NCI-H345 (cell line): ENCODE results near the gene FAM50A.

Experiments used
- DNase-seq: peaks from one replicate; lab custom pipeline; 2025; lab: John Stamatoyannopoulos, UW

The FAM50A gene

GRCh38 chrX:154412468-154412867 lies 31.5 kb upstream of the FAM50A start:
- no peak for DNase-seq

GRCh38 chrX:154413142-154413541 lies 30.8 kb upstream of the FAM50A start:
- DNase-seq = no peak

GRCh38 chrX:154417157-154417556 lies 26.8 kb upstream of the FAM50A start:
- DNase-seq = peak; percentile 54

GRCh38 chrX:154419189-154419588 lies 24.8 kb upstream of the FAM50A start:
- no peak for DNase-seq

- peak; percentile 60 for DNase-seq
These were observed 24.1 kb upstream of the FAM50A start for GRCh38 chrX:154419688-154420401.

GRCh38 chrX:154420402-154420756 lies 23.6 kb upstream of the FAM50A start:
- no peak for DNase-seq

GRCh38 chrX:154426916-154427770 lies 16.8 kb upstream of the FAM50A start:
- DNase-seq = no peak

- DNase-seq = peak; percentile 93
These were observed 15.5 kb upstream of the FAM50A start, which contains the start of gene ATP6AP1 for GRCh38 chrX:154428176-154429171. Gene ATP6AP1, plus strand, starts transcription at chrX:154428677. Its CDS starts 16 bp downstream, at chrX:154428693.

- DNase-seq = no peak
These were observed 14.2 kb upstream of the FAM50A start for GRCh38 chrX:154429711-154430110.

GRCh38 chrX:154430479-154430878 lies 13.5 kb upstream of the FAM50A start:
- DNase-seq = no peak

- no peak for DNase-seq
These were observed 13.0 kb upstream of the FAM50A start for GRCh38 chrX:154430916-154431315.

- DNase-seq = no peak
These were observed 12.6 kb upstream of the FAM50A start for GRCh38 chrX:154431341-154431740.

GRCh38 chrX:154432210-154432609 lies 11.7 kb upstream of the FAM50A start:
- no peak for DNase-seq

- no peak for DNase-seq
These were observed 10.3 kb upstream of the FAM50A start for GRCh38 chrX:154433605-154434004.

- DNase-seq = no peak
These were observed 9.4 kb upstream of the FAM50A start for GRCh38 chrX:154434394-154435168.

GRCh38 chrX:154435171-154435733 lies 8.7 kb upstream of the FAM50A start:
- DNase-seq = no peak

GRCh38 chrX:154436374-154436982 lies 7.5 kb upstream of the FAM50A start:
- DNase-seq = peak; percentile 39

GRCh38 chrX:154436983-154437752 lies 6.8 kb upstream of the FAM50A start, which contains the start of gene GDI1:
Gene GDI1, plus strand, starts transcription at chrX:154437154. Its CDS starts 101 bp downstream, at chrX:154437255.
- DNase-seq = peak; percentile 68
